Activated CD4-positive, alpha-beta T cell treated with anti-CD3 and anti-CD28 coated beads, Interleukin-2, amount 50 U/mL, for 4 hours (primary cell): ENCODE results near the gene SEC22C.
A peak's percentile ranks its signal among the peaks of the same experiment; 100 is the strongest.
"Not testable (repeated sequence)": the region's sequence is repeated elsewhere in the genome, so short reads cannot be mapped to it uniquely, and the experiment has no call there.

Experiments used
- DNase-seq, 2 experiments: peaks; one replicate each; pipeline ENCODE4 v3.0.0-alpha.2; 2020

Gene SEC22C, protein sequence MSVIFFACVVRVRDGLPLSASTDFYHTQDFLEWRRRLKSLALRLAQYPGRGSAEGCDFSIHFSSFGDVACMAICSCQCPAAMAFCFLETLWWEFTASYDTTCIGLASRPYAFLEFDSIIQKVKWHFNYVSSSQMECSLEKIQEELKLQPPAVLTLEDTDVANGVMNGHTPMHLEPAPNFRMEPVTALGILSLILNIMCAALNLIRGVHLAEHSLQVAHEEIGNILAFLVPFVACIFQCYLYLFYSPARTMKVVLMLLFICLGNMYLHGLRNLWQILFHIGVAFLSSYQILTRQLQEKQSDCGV

DNA sequence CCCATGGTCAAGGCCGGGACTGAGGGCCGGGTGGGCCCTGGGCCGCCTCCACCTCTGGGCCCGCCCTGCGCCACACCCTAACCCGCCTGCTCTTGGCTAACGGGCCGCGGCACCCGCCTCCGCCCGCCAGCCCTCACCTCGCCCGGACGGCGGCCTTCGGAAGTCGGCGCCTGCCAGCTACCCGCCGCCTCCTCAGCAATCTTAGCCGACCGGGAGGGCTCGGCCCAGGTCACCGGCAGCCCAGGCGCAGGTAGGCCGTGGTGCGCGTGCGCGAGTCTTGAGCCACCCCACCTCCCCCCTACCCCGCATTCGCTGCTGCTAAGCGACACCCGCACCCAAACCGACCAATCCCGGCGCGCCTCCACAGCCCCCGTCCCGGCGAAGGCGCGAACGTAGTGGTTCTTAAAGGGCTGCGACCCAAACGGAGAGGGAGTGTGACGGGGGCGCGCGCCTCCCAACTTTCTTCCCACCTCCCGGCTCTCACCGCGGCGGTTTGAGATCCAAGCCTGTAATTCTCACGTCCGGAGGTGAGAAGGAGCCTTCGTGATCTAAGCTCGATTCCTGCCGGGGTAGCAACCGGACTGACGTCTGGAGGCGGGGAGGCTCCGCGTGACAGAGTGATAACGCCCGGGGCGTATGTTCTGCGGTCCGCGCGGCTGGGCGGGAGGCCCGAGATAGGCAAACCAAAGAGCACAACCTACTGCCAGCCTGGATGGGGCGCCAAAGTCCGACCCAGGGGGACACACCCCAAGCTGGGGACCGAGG, at the start of gene SEC22C:
SEC22C (minus strand) TSS at position 259 of the 765 bp plus-strand sequence. CDS start 12,921 bp downstream, outside the sequence.
- DNase-seq: peak; percentile 92 to 93

DNA sequence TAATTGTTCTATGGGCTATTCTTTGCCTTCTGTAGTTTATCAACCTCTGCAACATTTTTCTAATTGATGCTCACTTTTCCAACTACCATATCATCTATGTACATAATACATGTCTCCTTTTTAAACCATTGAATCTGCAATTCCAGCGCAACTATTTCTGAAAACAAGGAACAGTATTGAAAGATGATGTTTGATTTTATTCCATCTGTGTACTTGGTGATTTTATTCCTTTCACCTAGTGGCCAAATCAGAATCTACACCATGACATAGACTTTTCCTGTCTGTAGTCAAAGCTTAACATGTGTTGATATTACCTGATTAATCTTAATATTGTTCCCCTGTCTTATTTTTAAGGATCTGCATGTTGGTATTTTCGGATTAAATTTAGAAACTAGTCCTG, 31.7 kb upstream of the SEC22C start:
- DNase-seq: no peak

DNA sequence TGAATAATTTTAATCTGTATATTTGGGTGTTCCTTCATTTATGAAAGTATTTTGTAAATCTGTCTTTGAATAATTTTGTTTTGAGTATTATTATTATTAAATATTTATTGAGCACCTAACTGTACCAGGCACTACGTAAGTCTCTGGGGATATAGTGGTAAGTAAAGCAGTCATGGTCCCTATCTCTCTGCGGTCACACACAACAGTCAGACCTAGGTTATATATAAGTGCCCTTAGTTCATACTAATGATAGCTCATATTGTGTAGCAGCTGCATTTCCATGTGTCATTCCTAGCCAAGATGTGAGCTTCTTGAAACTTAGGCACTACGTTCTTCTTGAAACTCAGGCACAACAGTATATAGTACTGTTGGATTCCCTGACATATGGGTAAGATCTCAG, 31.2 kb upstream of the SEC22C start:
- no peak for DNase-seq

DNA sequence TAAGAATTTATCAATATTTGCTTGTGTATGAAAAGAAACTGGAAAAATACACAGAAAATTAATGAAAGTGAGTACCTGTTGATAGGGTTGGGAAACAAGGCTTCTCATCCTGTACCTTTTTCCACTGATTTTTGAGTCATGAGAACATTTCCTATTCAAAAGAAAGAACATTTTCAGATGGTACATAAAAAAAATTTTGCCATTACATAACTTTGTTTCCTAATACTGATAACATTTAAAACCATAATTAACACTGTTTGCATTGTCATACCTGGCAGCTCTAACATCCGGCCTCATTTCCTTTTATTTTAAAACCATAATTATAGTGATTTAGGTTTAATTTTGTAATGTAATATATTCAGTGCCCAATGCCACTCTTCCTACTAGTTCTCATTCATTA, 30.4 kb upstream of the SEC22C start:
- DNase-seq: no peak

DNA sequence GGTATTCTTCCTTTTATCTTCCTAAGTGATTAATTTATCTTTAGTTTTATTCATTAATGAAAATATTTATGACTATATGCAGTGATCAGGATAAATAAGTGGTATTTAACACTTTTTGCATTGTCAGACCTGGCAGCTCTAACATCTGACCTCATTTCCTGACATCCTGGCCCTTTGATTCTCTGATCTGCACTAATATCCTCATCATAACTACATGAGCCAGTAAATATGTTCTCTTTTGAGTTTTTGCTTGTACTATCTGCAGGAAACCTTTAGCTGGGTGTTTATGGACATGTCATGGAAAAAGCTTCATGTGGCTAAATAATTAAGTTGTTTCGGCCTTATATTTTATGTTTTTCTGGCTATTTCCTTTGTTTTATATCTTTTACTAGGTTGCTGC, 29.2 kb upstream of the SEC22C start:
- no peak for DNase-seq

DNA sequence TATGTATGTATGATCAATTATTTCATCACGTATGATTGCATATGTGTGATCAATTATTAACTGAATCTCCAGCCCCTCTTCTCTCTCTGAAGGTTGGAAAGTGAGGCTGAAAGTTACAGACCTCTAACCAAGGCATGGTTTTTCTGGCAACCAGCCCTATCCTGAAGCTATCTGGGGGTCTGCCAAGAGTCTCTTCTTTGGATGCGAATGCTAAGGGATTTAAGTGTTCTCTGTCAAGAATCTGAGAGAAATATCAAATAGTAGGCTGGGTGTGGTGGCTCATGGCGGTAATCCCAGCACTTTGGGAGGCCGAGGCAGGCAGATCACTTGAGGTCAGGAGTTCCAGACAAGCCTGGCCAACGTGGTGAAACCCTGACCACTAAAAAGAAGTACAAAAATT, 26.8 kb upstream of the SEC22C start:
- DNase-seq: no peak

DNA sequence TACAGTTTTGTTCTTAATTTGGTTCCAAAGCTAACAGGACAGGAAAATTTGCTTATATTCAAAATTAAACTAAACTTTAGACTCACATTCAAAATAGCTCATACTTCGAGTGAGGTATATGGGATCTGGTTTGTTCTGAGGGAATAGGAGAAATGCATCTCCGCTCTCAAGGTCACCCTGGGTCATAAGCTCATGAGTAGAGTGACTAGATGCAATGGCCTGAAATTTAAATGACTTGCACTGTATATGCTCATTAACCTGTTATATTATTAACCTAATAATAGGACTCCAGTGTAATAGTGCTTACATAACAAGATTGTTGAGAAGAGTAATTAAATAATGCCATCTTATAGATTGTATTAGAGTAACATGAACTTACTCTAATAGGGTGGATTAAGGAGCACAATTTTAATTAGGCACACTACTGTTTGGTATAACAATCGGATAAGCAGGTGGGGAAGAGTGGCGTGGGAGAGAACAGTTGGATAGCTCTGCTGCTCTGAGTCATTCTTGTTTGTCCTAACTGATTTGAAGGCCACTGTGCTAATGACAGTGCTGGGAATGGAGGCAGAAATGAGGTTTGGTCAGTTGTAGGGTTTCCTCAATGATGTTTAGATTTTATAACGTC, 23.9 kb upstream of the SEC22C start:
- DNase-seq: no peak

DNA sequence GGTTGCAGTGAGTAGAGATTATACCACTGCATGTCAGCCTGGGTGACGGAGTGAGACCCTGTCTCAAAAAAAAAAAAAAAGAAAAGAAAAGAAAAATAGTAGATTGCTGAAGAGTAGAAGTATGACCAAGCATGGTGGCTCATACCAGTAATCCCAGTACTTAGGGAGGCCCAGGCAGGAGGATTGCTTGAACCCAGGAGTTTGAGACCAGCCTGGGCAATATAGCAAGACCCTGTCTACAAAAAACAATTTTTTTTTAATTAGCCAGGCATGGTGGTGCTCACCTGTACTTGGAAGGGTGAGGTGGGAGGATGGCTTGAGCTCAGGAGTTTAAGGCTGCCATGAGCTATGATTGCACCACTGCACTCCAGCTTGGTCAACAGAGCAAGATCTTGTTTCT, 21.2 kb upstream of the SEC22C start:
- DNase-seq: no peak

DNA sequence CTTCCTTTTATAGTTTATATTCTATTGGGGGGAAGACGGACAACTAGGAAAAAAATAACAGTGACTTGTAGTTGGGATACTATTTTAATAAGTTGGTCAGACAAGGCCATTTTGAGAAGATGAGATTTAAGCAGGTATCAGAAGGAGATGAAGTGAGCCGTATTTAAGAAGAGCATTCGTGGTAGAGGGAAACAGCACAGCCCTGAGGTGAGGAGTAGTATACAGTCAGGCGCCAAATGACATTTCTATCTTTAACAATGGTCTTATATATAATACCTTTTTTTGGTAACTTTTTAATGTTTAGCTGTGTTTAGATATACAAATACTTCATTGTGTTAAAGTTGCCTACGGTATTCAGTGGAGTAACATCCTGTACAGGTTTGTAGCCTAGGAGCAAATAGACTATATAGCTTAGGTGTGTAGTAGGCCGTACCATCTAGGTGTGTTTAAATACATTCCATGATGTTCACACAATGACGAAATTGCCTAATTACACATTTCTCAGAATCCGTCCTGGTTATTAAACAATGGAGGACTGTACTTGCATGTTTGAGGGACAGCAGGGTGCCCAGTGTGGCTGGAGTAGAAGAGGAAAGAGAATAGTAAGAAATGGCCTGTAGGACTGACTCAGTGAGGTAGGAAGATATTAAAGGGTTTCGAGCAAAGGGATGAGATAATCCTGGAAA, 20.3 kb upstream of the SEC22C start:
- DNase-seq: no peak

DNA sequence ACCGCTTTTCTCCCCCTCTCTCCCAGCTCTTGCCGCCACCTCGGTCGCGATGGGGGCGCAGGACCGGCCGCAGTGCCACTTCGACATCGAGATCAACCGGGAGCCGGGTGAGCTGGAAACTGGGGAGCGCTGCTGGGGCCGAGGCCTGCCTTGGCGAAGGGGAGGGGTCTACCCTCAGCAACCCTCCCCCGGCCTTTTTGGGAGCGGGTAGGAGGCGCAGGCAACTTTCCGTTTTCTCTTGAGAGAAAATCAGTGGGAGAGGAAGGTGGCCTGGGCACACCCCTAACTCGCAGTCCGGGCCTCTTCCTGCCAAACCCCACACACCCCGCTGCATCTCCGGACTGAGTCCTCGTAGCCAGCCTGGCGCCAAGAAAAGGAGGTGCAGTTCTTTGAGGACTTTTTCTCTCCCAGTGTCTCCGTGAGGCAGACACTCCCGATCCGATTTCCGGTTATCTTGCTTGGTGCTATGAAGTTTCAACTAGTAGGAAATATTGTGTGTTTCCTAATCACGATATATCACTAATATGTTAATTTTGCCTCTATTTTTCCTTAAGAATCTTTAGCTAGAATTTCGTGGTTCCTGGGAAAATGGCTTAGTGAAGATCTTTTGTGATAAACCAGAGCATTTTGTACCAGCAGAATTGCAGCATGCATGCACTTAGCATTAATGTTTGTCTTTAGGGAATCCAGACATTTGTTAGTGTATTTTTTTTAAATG, 19.4 kb upstream of the SEC22C start:
- DNase-seq: no peak

DNA sequence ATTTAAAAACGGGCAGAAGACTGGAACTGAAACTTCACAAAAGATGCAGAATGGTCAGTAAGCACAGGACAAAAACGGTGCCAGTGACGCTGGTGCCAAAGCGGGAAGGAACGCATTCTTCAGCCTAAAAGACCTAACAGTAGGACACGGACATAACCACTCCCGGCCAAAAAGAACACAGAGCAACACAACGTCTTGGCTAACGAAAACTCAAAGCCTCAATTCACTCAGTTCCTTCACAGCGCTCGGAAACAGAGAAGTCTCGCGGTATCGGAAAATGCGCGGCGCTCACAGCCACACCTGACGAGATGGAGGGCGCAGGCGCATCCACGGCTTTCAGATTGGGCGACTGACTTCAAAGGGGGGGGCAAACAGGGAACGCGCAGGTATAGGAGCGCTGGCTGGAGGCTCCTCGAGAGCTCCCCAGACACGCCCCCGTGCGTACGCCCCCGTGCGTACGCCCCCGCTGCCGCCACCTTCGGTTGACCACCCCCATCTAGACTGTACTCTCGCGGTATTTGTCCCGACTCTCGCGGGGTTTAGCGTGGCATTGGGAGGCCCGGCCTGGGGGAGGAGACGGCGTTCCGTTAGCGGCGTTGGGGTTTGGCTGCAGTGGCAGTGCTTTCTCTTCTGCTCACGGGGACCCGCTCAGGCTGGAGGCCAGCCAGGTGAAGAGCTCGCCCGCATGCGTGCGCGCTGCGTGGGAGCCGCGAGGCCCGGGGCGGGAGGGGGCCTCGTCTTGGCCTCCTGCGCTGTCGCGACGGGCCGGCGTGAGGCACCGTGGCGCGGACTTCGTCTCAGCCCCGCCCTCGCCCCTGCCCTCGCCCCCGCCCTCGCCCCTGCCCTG, 18.6 kb upstream of the SEC22C start, which contains the start of gene NKTR:
NKTR (plus strand) TSS at position 576 of the 847 bp plus-strand sequence. CDS start 321 bp downstream, outside the sequence.
- DNase-seq: peak; percentile 99 to 100

DNA sequence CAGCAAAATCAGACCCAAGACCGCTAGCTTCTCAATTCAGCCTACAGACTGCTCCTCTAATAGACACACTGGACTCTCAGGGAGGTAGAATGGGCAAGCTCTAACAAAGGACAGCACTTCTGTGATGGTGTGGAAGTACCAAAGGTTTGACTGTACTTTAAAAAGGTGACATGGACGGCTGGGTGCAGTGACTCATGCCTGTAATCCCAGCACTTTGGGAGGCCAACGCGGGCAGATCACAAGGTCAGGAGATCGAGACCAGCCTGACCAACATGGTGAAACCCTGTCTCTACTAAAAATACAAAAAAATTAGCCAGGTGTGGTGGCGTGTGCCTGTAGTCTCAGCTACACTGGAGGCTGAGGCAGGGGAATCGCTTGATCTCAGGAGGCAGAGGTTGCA, 15.3 kb upstream of the SEC22C start:
- not testable (repeated sequence) for DNase-seq

DNA sequence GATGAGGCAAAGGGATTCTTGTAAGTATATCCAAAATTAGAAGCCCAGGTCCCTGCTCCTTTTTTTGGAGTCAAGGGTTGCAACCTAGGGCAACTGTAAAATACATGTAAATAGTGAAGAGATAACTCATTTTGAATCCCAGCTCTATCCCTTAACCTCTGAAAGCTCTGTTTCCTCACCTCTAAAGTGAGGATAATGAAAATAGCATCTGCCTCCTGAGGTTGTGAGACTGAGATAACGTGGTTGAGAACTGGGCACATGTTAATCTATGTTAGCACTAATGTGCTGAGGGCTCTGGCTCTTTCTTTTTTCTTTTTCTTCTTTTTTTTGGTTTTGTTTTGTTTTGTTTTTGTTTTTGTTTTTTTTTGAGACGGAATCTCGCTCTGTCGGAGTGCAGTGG, 13.9 kb upstream of the SEC22C start:
- DNase-seq: no peak

DNA sequence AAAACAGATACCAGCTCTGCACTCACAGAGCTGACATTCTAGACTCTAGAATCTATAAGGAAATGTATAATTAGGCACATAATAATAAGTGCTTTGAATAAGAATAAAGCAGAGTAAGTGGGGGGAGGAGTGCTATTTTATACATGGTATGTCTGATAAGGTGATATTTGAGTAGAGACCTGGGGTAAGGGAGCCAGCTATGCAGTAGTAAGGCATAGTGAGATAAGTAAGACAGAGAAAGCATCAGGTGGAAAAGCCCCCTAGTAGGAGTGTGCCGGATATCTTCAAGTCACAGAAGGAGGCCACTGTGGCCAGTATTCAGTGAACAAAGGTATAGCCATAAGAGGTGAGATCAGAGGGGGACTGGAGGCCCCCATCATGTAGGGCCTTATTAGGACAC, 11.9 kb upstream of the SEC22C start:
- DNase-seq: no peak

DNA sequence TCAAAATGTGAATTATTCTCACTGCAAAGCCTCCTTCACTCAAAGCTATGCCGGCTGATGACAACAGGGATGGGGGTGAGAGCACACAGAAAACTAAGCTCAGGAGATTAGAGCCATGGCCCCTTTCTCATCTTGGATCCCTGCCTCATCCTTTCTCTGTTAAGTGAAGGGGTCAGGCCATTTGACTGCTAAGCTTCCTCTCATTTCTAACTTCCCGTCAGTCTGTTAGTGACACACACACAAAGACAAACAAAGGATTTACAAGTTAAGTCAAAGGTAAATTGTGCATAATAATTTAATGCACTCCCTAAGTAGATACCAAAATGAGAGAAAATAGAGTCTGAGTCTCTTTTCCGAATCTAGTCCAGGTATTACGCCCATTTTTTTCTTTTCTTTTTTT, 10.0 kb upstream of the SEC22C start:
- no peak for DNase-seq

DNA sequence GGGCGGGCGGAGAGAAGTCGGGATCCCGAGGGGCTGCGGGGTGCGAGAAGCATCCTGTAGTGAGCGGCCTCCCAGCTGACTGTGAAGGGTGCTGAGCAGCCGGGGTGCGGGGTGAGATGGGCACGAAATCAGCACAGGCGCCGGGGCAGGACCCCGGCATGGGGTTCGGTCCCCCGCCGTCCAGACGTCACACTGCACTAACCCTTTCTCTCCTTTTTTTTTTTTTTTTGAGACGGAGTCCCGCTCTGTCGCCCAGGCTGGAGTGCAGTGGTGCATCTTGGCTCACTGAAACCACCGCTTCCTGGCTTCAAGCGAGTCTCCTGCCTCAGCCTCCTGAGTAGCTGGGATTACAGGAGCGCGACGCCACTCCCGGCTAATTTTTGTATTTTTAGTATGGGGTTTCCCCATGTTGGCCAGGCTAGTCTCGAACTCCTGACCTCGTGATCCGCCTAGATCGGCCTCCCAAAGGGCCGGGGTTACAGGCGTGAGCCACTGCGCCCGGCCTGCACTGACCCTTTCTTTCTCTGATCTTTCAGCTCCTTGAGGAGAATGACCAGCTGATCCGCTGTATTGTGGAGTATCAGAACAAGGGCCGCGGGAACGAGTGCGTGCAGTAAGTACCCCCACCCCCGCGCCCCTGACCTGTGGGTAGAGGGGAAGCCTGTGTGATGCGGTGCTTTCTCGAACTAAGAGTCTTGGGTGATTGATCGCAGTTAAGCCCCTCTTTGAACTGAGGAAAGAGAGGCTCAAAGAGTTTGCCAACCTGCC, 9.4 kb upstream of the SEC22C start:
- no peak for DNase-seq

DNA sequence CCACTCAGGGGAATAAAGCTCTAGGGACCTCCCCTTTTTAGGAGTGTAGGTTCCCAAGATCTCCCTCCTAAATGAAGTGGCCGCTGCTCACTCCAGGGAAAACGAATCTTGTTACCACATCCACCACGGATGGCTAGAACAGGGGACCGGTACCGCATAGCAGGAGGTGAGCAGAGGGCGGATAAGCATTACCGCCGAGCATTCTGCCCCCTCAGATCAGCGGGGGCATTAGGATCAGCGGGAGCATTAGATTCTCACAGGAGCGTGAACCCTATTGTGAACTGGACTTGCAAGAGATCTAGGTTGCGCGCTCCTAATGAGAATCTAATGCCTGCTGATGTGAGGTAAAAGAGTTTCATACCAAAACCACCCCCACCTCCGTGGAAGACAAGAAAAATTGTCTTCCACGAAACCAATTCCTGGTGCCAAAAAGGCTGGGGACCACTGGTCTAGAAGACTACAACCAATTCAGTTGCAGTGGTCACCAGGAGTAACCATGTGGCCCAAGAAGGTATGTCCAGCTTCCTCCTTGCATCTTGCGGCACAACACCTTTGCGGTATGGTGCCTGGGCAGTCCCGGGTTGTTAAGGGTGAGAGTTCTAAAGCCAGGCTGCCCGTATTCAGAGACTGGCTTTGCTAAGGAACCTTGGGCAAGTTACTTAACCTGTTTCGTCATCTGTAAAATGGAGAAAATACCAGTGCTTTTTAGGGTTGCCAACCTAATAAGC, 7.8 kb upstream of the SEC22C start:
- no peak for DNase-seq

DNA sequence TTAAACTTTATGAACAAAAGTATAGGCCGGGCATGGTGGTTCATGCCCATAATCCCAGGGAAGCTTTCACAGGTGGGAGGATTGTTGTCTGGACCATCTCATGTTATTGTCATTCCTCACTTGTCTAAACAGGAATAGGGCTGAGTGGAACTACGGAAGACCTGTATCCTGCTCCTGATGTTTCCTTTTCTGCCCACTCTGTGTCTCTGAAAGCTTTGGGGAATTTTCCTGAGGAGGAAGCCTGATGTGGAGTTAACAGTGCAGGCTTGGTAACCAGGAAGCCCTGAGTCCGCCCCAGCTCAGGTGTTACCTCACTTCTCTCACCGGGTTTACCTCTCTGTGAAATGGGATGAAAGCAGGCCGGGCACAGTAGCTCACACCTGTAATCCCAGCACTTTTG, 6.9 kb upstream of the SEC22C start:
- no peak for DNase-seq

DNA sequence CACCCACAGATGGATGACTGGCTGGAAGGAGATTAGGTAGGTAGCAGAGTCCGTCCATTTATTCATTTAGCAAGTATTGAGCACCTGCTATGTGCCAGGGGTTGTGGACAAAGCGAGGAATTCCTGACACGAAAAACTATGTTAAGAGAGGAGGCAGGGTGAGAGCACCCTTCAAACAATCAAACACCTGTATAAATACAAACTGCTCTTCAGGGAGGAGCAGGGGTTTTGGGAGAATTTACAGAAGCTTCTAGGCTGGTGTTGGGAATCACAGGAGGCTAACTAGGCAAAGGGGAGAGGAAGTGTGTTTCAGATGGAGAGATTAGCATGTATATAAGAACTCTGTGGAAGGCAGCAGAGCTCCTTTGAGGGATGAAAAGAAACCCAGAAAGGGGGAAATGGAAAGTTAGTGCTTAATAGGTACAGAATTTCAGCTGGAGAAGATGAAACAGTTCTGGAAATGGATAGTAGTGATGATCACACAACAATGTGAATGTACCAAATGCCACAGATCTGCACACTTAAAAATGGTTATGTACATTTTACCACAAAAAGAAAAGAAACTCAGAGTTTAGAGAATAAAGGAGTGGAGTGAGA, 805 bp upstream of the SEC22C start:
- no peak for DNase-seq

DNA sequence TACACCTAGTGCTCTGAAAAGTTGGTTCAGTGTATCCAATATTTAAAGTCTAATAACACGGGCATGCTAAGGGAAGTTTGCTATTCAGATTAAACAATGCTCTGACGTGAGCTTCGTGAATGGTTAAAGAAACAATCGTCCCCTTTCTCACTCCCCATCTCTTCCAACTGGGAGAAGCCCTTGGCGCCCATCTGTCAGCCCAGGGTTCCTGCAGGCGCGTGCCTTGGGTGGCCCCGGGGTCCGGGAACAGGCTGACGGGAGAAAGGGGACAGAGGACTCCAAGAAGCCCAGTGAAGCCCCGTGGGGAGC, 413 bp downstream of the SEC22C start:
- no peak for DNase-seq
